ENCODE results near the gene FMO3.
A peak's percentile ranks its signal among the peaks of the same experiment; 100 is the strongest.

The FMO3 gene

GRCh38 chr1:171090604-171091003 lies at the start of gene FMO3:
TSS of gene FMO3 (plus strand) at chr1:171090905. CDS start at chr1:171092659, 1,754 bp downstream.
- no peak for DNase-seq

- DNase-seq = no peak
Observed at GRCh38 chr1:171048014-171048413, 42.7 kb upstream of the FMO3 start.

GRCh38 chr1:171052977-171053376 lies 37.7 kb upstream of the FMO3 start:
- no peak for DNase-seq

- DNase-seq = peak; percentile 3
Observed at GRCh38 chr1:171055966-171056643, 34.6 kb upstream of the FMO3 start.

GRCh38 chr1:171061425-171062143 lies 29.1 kb upstream of the FMO3 start:
- DNase-seq = no peak

- no peak for DNase-seq
Observed at GRCh38 chr1:171062902-171063301, 27.8 kb upstream of the FMO3 start.

GRCh38 chr1:171075041-171075440 lies 15.7 kb upstream of the FMO3 start:
- DNase-seq = no peak

GRCh38 chr1:171081314-171081753 lies 9.4 kb upstream of the FMO3 start:
- no peak for DNase-seq

GRCh38 chr1:171081763-171082201 lies 8.9 kb upstream of the FMO3 start:
- no peak for DNase-seq

- DNase-seq = no peak
Observed at GRCh38 chr1:171082606-171083005, 8.1 kb upstream of the FMO3 start.

GRCh38 chr1:171083222-171083621 lies 7.5 kb upstream of the FMO3 start:
- no peak for DNase-seq

- DNase-seq = no peak
Observed at GRCh38 chr1:171084091-171084490, 6.6 kb upstream of the FMO3 start.

GRCh38 chr1:171084870-171085269 lies 5.8 kb upstream of the FMO3 start:
- no peak for DNase-seq

- DNase-seq = no peak
Observed at GRCh38 chr1:171087896-171088295, 2.8 kb upstream of the FMO3 start.

- DNase-seq = no peak
Observed at GRCh38 chr1:171103862-171104261, 13.2 kb downstream of the FMO3 start.

- no peak for DNase-seq
Observed at GRCh38 chr1:171107262-171107940, 16.7 kb downstream of the FMO3 start.

GRCh38 chr1:171107969-171108368 lies 17.3 kb downstream of the FMO3 start:
- no peak for DNase-seq

- no peak for DNase-seq
Observed at GRCh38 chr1:171109966-171110365, 19.3 kb downstream of the FMO3 start.

- no peak for DNase-seq
Observed at GRCh38 chr1:171110621-171111326, 20.1 kb downstream of the FMO3 start.

- no peak for DNase-seq
Observed at GRCh38 chr1:171112119-171112518, 21.4 kb downstream of the FMO3 start.

GRCh38 chr1:171113382-171113781 lies 22.7 kb downstream of the FMO3 start:
- no peak for DNase-seq

- no peak for DNase-seq
Observed at GRCh38 chr1:171115280-171115897, 24.7 kb downstream of the FMO3 start.

GRCh38 chr1:171116676-171117075 lies 26.0 kb downstream of the FMO3 start:
- DNase-seq = no peak
